SK-N-SH (cell line): ENCODE data around the gene SPSB4. TPM values are rescaled to one million over a fixed set of nuclear protein-coding genes. Genes with fewer than 3 reads are reported as not detected.

Source experiments
- CTCF ChIA-PET: fragments of 300-600, 350-600 bp; formaldehyde crosslinking; extraction: SDS; loops from one replicate; lab custom pipeline; 2021; lab: Yijun Ruan, JAX
- POLR2A ChIA-PET: fragments of 350-600 bp; sonication (Branson Sonifier 250); formaldehyde crosslinking; extraction: SDS; loops from one replicate; lab custom pipeline; 2020; ENCODE audit warnings: antibody characterized with exemption, inconsistent platforms; lab: Yijun Ruan, JAX
- DNase-seq: peaks from one replicate; pipeline ENCODE4 v3.0.0; 2012
- H2AFZ ChIP-seq: fragments of 200-600 bp; sonication (generic); 2 replicates; pipeline ENCODE4 v1.8.1; 2016; ENCODE audit warnings: antibody characterized with exemption, mild to moderate bottlenecking, low read depth
- H3F3A ChIP-seq: fragments of 200-600 bp; sonication (generic); replicated peaks from 2 replicates; pipeline ENCODE3; 2016; ENCODE audit warnings: antibody characterized with exemption, mild to moderate bottlenecking; ENCODE audit not compliant: insufficient read depth
- H3K27ac ChIP-seq, 2 experiments: fragments of 200-500 bp in 1 of 2; fragments of 200-600 bp in 1 of 2; sonication (Bioruptor generic) in 1 of 2; sonication (generic), shearing (Covaris generic) in 1 of 2; 2 replicates each; pipeline versions ENCODE4 v1.5.1 to v1.6.1; 2014 to 2016; ENCODE audit warnings: low read depth in 2 of 2, inconsistent platforms in 1 of 2, low read length in 1 of 2, mild to moderate bottlenecking in 1 of 2, mixed read lengths in 1 of 2
- H3K27me3 ChIP-seq: fragments of 200-600 bp; sonication (generic), shearing (Covaris generic); 2 replicates; pipeline ENCODE4 v1.6.1; 2016; ENCODE audit warnings: mixed run types; ENCODE audit not compliant: insufficient read depth
- H3K36me3 ChIP-seq, 2 experiments: fragments of 200-500 bp in 1 of 2; fragments of 200-600 bp in 1 of 2; sonication (Bioruptor generic) in 1 of 2; sonication (generic) in 1 of 2; replicated peaks in 1 of 2; 2 replicates each; pipeline versions ENCODE3 to v1.5.1; 2014 to 2016; ENCODE audit warnings: low read length in 1 of 2, mild to moderate bottlenecking in 1 of 2; ENCODE audit not compliant: insufficient read depth in 2 of 2, control insufficient read depth in 1 of 2
- H3K4me1 ChIP-seq, 2 experiments: fragments of 200-500 bp in 1 of 2; fragments of 200-600 bp in 1 of 2; sonication (Bioruptor generic) in 1 of 2; sonication (generic), shearing (Covaris generic) in 1 of 2; 2 replicates each; pipeline versions ENCODE4 v1.5.1 to v1.6.1; 2014 to 2016; ENCODE audit warnings: low read depth in 1 of 2, low read length in 1 of 2, mixed run types in 1 of 2; ENCODE audit not compliant: insufficient read depth in 2 of 2, control insufficient read depth in 1 of 2
- H3K4me2 ChIP-seq: fragments of 200-600 bp; sonication (generic), shearing (Covaris generic); 2 replicates; pipeline ENCODE4 v1.6.1; 2017; ENCODE audit warnings: mixed run types
- H3K4me3 ChIP-seq, 2 experiments: fragments of 200-500 bp in 1 of 2; fragments of 200-600 bp in 1 of 2; sonication (Bioruptor generic) in 1 of 2; sonication (generic), shearing (Covaris generic) in 1 of 2; 2 replicates each; pipeline versions ENCODE4 v1.5.1 to v1.8.1; 2014 to 2016; ENCODE audit warnings: low read depth in 2 of 2, inconsistent platforms in 1 of 2, low read length in 1 of 2, mild to moderate bottlenecking in 1 of 2, mixed read lengths in 1 of 2, moderate library complexity in 1 of 2
- H3K79me2 ChIP-seq: fragments of 200-600 bp; sonication (generic); 2 replicates; pipeline ENCODE4 v1.8.1; 2017; ENCODE audit warnings: mild to moderate bottlenecking; ENCODE audit not compliant: insufficient read depth
- H3K9ac ChIP-seq: fragments of 200-600 bp; sonication (generic); 2 replicates; pipeline ENCODE4 v1.6.1; 2017; ENCODE audit warnings: mixed run types
- H3K9me2 ChIP-seq: fragments of 200-600 bp; sonication (generic); 2 replicates; pipeline ENCODE4 v1.6.1; 2017; ENCODE audit warnings: mixed run types
- H3K9me3 ChIP-seq: fragments of 200-600 bp; sonication (generic); 2 replicates; pipeline ENCODE4 v1.6.1; 2017; ENCODE audit warnings: mixed run types, mild to moderate bottlenecking, moderate library complexity
- H4K20me1 ChIP-seq: fragments of 200-600 bp; sonication (generic); 2 replicates; pipeline ENCODE4 v1.6.1; 2017; ENCODE audit warnings: mild to moderate bottlenecking, mixed run types; ENCODE audit not compliant: insufficient read depth
- CHD2 ChIP-seq: fragments of 150-350 bp; IDR thresholded peaks from 2 replicates; pipeline ENCODE4 v1.6.1; 2018; ENCODE audit warnings: low read length; ENCODE audit not compliant: partially characterized antibody
- CTCF ChIP-seq: fragments of 200-600 bp; sonication (generic); IDR thresholded peaks from 2 replicates; pipeline ENCODE4 v1.6.1; 2017; ENCODE audit warnings: antibody characterized with exemption, mild to moderate bottlenecking, moderate library complexity
- ELF1 ChIP-seq: IDR thresholded peaks from 2 replicates; pipeline ENCODE4 v1.4.0; 2012
- EZH2phosphoT487 ChIP-seq: fragments of 200-600 bp; sonication (generic); IDR thresholded peaks from 2 replicates; pipeline ENCODE4 v1.6.1; 2017; ENCODE audit warnings: low read depth, mixed run types, mild to moderate bottlenecking, antibody characterized with exemption, moderate library complexity, borderline replicate concordance
- FOXJ3 ChIP-seq: sonication (generic); formaldehyde crosslinking; IDR thresholded peaks from 2 replicates; pipeline ENCODE4 v1.5.1; 2020; ENCODE audit warnings: mild to moderate bottlenecking, missing genetic modification reagents
- GABPA ChIP-seq: IDR thresholded peaks from 2 replicates; pipeline ENCODE4 v1.4.0; 2012; ENCODE audit warnings: low read depth, mild to moderate bottlenecking
- GATA2 ChIP-seq: sonication (generic); formaldehyde crosslinking; IDR thresholded peaks from 2 replicates; pipeline ENCODE4 v1.5.0; 2020; ENCODE audit warnings: mild to moderate bottlenecking, missing genetic modification reagents
- MEF2A ChIP-seq: IDR thresholded peaks from 2 replicates; pipeline ENCODE4 v1.4.0; 2012; ENCODE audit warnings: low read depth, borderline replicate concordance
- MXI1 ChIP-seq: IDR thresholded peaks from 2 replicates; pipeline ENCODE4 v1.6.1; 2012; ENCODE audit warnings: mild to moderate bottlenecking, low read depth, low read length, improper control_type of control experiment
- PBX3 ChIP-seq: IDR thresholded peaks from 2 replicates; pipeline ENCODE4; 2012
- POLR2AphosphoS5 ChIP-seq: IDR thresholded peaks from 2 replicates; pipeline ENCODE4 v1.6.1; 2012; ENCODE audit warnings: low read depth, low read length
- RCOR1 ChIP-seq: fragments of 150-350 bp; IDR thresholded peaks from 2 replicates; pipeline ENCODE4 v1.6.1; 2017; ENCODE audit warnings: antibody characterized with exemption, low read length
- SIN3A ChIP-seq: IDR thresholded peaks from 2 replicates; pipeline ENCODE4 v1.6.1; 2012; ENCODE audit warnings: low read depth, mild to moderate bottlenecking, low read length, moderate library complexity, borderline replicate concordance
- USF2 ChIP-seq: fragments of 150-350 bp; IDR thresholded peaks from 2 replicates; pipeline ENCODE4 v1.6.1; 2017; ENCODE audit warnings: antibody characterized with exemption, low read length, low read depth, borderline replicate concordance
- YY1 ChIP-seq: IDR thresholded peaks from 2 replicates; pipeline ENCODE4 v1.4.0; 2012; ENCODE audit warnings: low read depth, mild to moderate bottlenecking
- WGBS: methylation state at CpG from one replicate; pipeline ENCODE4 v1.1.6; 2017; ENCODE audit warnings: low lambda C conversion rate; 5-methylcytosine and 5-hydroxymethylcytosine counted together
- polyA plus RNA-seq, 3 experiments: library from polyadenylated mRNA; depleted of rRNA; stranded (reverse); fragments of >200 nt; gene quantifications; 2 replicates each; pipeline ENCODE4 v1.2.3, GENCODE V29; 2012
- TF ChIP-seq, protein P1 (sequence below): IDR thresholded peaks from 2 replicates; pipeline ENCODE4 v1.4.0; 2012; ENCODE audit warnings: low read depth, borderline replicate concordance
- TF ChIP-seq, protein P2 (sequence below): IDR thresholded peaks from 2 replicates; pipeline ENCODE4 v1.4.0; 2012; ENCODE audit warnings: low read depth, borderline replicate concordance

SPSB4 gene
- polyA plus RNA-seq, 1 of the 3 experiments (the other 2 are of a cell fraction): 0.10 TPM

- TF ChIP-seq USF2: no peak
- TF ChIP-seq GATA2 (CRISPR knock-in tag): no peak
- no peak for TF ChIP-seq ELF1
- TF ChIP-seq SIN3A: no peak
- no peak for TF ChIP-seq POLR2AphosphoS5
- TF ChIP-seq MXI1: no peak
- TF ChIP-seq YY1: no peak
- TF ChIP-seq CHD2: no peak
- TF ChIP-seq CTCF: no peak
- TF ChIP-seq, protein P1, sequence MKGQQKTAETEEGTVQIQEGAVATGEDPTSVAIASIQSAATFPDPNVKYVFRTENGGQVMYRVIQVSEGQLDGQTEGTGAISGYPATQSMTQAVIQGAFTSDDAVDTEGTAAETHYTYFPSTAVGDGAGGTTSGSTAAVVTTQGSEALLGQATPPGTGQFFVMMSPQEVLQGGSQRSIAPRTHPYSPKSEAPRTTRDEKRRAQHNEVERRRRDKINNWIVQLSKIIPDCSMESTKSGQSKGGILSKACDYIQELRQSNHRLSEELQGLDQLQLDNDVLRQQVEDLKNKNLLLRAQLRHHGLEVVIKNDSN: no peak
- no peak for TF ChIP-seq PBX3
- no peak for TF ChIP-seq EZH2phosphoT487
- TF ChIP-seq MEF2A: no peak
- TF ChIP-seq, protein P2, sequence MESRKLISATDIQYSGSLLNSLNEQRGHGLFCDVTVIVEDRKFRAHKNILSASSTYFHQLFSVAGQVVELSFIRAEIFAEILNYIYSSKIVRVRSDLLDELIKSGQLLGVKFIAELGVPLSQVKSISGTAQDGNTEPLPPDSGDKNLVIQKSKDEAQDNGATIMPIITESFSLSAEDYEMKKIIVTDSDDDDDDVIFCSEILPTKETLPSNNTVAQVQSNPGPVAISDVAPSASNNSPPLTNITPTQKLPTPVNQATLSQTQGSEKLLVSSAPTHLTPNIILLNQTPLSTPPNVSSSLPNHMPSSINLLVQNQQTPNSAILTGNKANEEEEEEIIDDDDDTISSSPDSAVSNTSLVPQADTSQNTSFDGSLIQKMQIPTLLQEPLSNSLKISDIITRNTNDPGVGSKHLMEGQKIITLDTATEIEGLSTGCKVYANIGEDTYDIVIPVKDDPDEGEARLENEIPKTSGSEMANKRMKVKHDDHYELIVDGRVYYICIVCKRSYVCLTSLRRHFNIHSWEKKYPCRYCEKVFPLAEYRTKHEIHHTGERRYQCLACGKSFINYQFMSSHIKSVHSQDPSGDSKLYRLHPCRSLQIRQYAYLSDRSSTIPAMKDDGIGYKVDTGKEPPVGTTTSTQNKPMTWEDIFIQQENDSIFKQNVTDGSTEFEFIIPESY: no peak
- TF ChIP-seq GABPA: no peak
- TF ChIP-seq, all 33 proteins: peak for 0
These were observed 5.3 kb upstream of the SPSB4 start (continued) for GRCh38 chr3:141045849-141046248.

DNA sequence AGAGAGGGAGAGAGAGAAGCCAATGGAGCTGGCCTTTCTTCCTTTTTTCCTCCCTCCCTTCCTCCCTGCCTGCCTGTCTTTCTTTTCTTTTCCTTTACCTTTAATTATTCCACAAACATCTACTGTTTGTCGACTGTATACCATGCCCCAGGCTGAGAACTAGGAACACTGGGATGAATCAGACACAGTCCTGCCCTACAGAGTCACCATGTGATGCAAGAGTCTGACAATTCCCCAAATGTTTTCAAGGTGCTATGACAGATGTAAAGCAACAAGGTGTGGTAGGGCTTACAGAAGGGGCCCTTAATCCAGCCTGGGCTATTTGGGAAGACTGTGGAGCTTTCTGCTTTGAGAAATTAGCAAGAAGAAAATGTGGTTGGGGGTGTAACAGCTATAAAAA, 4.0 kb upstream of the SPSB4 start:
- CTCF ChIA-PET: interaction anchor here (1.2 to 5.9 kb wide), 6 partner anchors 9 to 145 kb away, joined by 3 to 77 read pairs (median 14); no protein-coding TSS in a partner anchor

More for the DNA sequence above, 4.0 kb upstream of the SPSB4 start:
- Histone ChIP-seq H3K9me3 (no peaks in the 10 kb centered on the region), H3K9ac (no peak overlapping the region), H3K4me3 (no peak overlapping the region), H3F3A (no peaks in the 10 kb centered on the region), H3K9me2 (no peaks in the 10 kb centered on the region), H4K20me1 (no peaks in the 10 kb centered on the region), H3K27me3 (peaks cover 11% of the 10 kb centered on the region), H3K4me2 (no peak overlapping the region), H3K79me2 (no peaks in the 10 kb centered on the region), H3K4me1 (peaks cover 0 to 1% of the 10 kb centered on the region in 2 experiments; a peak in 1 of 4 replicates)
- WGBS: 4% methylated on average over 1 of the region's 1 CpG
- no peak for DNase-seq
- no peak for TF ChIP-seq RCOR1
- TF ChIP-seq SIN3A: no peak
- no peak for TF ChIP-seq CHD2
- no peak for TF ChIP-seq FOXJ3 (CRISPR knock-in tag)
- TF ChIP-seq, all 33 proteins: peak for 0
- H2AFZ ChIP-seq: no peak overlapping the region
- no peaks in the 10 kb centered on the region for H3K36me3 ChIP-seq
- POLR2A ChIA-PET: no interaction called here
- no peak overlapping the region for H3K27ac ChIP-seq
